Gastroesophageal sphincter (tissue), 4 donors: ENCODE data around the gene KCNN3. TPM values are rescaled to one million over a fixed set of nuclear protein-coding genes. Genes with fewer than 3 reads are reported as not detected.
A peak's percentile ranks its signal among the peaks of the same experiment; 100 is the strongest.

Experiments
- ATAC-seq: fragments of 150-250 bp; one replicate; pipeline ENCODE4 v1.9.1; 2016; ENCODE audit warnings: mild to moderate bottlenecking, moderate library complexity
- H3K27ac ChIP-seq, 4 donors: fragments of 200-600 bp; sonication (generic) in 3 of 4; 1 replicate in 3 of 4; 2 replicates in 1 of 4; pipeline ENCODE4 v1.5.1; 2016 to 2019
- H3K27me3 ChIP-seq: fragments of 200-600 bp; sonication (generic); one replicate; pipeline ENCODE4 v1.5.1; 2019
- H3K36me3 ChIP-seq, 2 donors: fragments of 200-600 bp; sonication (generic); one replicate each; pipeline ENCODE4 v1.5.1; 2019; ENCODE audit warnings: control low read depth in 1 of 2
- H3K4me1 ChIP-seq, 3 donors: fragments of 200-600 bp; sonication (generic); 1 replicate in 2 of 3; 2 replicates in 1 of 3; pipeline ENCODE4 v1.5.1; 2016 to 2019; ENCODE audit warnings: control low read depth in 2 of 3
- H3K4me3 ChIP-seq, 2 donors: fragments of 200-600 bp; sonication (generic); one replicate each; pipeline ENCODE4 v1.5.1; 2019; ENCODE audit warnings: mild to moderate bottlenecking in 1 of 2, moderate library complexity in 1 of 2
- H3K9me3 ChIP-seq, 3 donors: fragments of 200-600 bp; sonication (generic); one replicate each; pipeline ENCODE4 v1.5.1; 2017 to 2019; ENCODE audit warnings: control low read depth in 2 of 3
- CTCF ChIP-seq, 4 experiments: fragments of 200-600 bp in 2 of 4; fragments of 450-650 bp in 2 of 4; sonication (generic) in 1 of 4; IDR thresholded peaks; one replicate each; pipeline ENCODE4 v1.5.1; 2017 to 2019; ENCODE audit warnings: antibody characterized with exemption in 4 of 4, mild to moderate bottlenecking in 2 of 4, moderate library complexity in 2 of 4
- EP300 ChIP-seq: sonication (generic); formaldehyde crosslinking; IDR thresholded peaks from one replicate; pipeline ENCODE4 v1.6.1; 2017; ENCODE audit warnings: antibody characterized with exemption, mild to moderate bottlenecking
- POLR2A ChIP-seq, 2 donors: fragments of 450-650 bp; IDR thresholded peaks; one replicate each; pipeline ENCODE4 v1.6.1; 2017; ENCODE audit warnings: antibody characterized with exemption in 2 of 2, mild to moderate bottlenecking in 2 of 2, moderate library complexity in 1 of 2
- POLR2AphosphoS5 ChIP-seq: sonication (generic); formaldehyde crosslinking; IDR thresholded peaks from one replicate; pipeline ENCODE4 v1.6.1; 2017; ENCODE audit warnings: antibody characterized with exemption
- WGBS, 2 donors: methylation state at CpG; one replicate each; pipeline ENCODE4 v1.1.5; 2018; ENCODE audit warnings: low coverage in 1 of 2; 5-methylcytosine and 5-hydroxymethylcytosine counted together
- total RNA-seq, 4 donors: library from RNA; depleted of rRNA; stranded (reverse); fragments of >200 nt; gene quantifications; one replicate each; pipeline ENCODE4 v1.1.0, GENCODE V29; 2016

KCNN3 gene
- total RNA-seq, 4 donors from 2014 or later, result 1.8 to 13.7 (median 8.1) TPM

DNA sequence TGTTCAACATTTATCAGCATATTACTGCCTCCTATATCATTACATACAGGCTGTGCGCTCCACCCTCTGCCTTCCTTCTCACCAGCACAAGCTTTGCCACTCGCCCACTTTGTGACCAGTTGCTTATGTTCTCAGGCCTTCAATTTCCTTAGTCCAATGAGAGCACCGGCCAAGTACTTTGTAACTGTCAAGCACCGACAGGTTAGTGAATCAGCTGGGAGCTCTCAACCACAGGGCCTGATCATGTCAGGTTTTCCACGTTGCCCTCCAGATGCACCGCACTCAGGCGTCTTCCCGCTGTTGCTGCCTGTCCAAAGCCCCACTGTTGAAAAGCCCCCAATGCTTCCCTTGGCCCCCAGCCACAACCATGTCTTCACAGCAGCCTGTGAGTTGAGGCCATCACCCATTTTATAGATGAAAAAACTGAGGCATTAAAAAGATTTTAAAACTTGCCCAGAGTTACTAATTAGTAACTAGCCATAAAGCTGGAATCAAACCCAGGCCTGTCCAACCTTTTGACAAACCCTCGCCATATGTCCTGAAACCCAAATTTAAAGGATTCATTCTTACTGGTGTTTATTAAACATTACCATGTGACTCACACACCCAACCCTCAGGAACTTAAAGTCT, 3.4 kb upstream of the KCNN3 start:
- TF ChIP-seq EP300, result no peak
- TF ChIP-seq POLR2A (IDR thresholded peaks at IDR 0.05), result no peak
- TF ChIP-seq CTCF (IDR thresholded peaks at IDR 0.05), result no peak
- TF ChIP-seq POLR2AphosphoS5, result no peak
- Histone ChIP-seq H3K36me3 (no peaks in the 10 kb centered on the region), H3K4me3 (no peak overlapping the region), H3K27me3 (peaks cover 55% of the 10 kb centered on the region), H3K27ac (no peak overlapping the region), H3K9me3 (no peaks in the 10 kb centered on the region), H3K4me1 (peaks cover 0 to 26% (median 4%) of the 10 kb centered on the region in 3 donors)
- no peak for ATAC-seq
- WGBS, 2 donors, result 97 to 100% methylated on average over 2 to 5 of the region's 9 CpGs

DNA sequence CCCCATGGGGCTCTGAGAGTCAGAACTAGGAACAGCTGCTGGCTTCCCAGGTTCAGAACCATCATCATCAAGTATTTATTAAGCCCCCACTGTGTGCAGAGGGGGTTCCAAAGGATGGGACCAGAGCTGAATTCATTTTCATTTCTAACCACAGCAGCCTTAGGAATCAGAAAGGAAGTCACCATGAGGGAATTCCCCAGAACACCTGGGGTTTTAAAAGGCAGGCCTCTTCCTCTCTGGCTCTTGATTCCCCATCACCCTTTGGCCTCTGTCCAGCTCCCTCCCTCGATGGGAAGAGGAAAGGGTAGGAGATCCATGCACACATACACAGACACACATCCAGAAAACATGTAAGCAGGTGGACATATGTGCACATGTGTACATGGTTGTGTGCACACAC, 1.3 kb upstream of the KCNN3 start:
- no peak for ATAC-seq
- TF ChIP-seq POLR2AphosphoS5 (no peak), CTCF (IDR thresholded peaks at IDR 0.05) (no peak), POLR2A (IDR thresholded peaks at IDR 0.05) (no peak), EP300 (no peak)
- Histone ChIP-seq H3K27ac (no peak overlapping the region), H3K27me3 (peaks cover 69% of the 10 kb centered on the region), H3K9me3 (no peaks in the 10 kb centered on the region), H3K36me3 (no peaks in the 10 kb centered on the region), H3K4me1 (peaks cover 0 to 43% (median 8%) of the 10 kb centered on the region in 3 donors), H3K4me3 (no peak overlapping the region)
- 0% methylated on average over 1 of the region's 1 CpG for WGBS, 2 donors

DNA sequence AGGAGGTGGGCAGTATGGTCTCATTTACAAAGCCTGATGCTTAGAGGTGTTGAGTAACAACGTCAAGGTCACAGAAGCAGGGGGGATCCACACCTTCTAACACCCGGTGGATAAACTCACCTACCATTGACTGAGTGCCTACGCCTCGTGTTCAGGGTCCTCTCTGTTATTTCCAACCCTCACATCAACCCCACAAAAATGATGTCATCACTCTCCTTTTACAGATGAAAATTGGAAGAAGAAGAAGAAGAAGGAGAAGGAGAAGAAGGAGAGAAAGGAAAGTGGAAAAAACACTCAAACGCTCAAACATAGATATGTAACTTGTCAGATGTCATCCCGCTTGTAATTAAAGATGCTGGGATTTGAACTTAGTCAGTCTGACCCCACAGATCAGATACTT, 653 bp upstream of the KCNN3 start:
- no peak for ATAC-seq
- peak overlapping the region in 2 of 4 donors; percentile 8 to 53 for H3K27ac ChIP-seq

DNA sequence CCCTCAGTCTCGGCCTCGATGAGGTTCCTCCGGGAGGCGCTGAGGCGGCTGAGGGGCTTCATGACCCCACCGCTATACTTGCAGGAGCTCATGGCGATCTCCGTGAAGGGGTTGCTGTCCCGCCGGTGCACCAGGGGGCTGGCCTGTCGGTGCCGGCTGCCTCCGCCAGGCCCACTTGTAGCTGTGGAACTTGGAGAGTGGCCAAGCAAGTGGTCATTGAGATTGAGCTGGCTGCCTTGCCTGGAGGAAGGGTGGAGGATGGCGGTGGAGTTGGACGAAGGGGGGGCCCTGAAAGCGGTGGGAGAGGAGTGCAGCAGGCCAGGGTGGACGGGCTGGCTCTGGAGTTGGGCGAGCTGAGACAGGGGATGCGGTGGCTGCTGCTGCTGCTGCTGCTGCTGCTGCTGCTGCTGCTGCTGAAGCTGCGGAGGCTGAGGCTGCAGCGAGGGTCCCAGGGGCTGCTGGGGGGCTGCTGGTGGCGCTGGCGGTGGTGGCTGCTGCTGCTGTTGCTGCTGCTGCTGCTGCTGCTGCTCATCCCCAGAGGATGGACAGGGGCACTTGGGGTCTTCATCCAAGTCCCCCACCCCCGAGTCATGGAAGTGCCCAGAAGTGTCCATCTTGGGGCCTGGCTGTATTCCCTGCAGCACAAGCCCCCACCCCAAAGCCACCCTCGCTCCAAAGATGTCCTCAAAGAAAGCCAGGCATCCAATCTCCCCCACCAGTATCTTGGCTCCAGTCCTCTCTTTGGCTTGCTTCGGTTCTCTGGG, 548 bp downstream of the KCNN3 start:
- peak; percentile 13 for ATAC-seq
- Histone ChIP-seq H3K27me3 (peaks cover 66% of the 10 kb centered on the region), H3K4me1 (peaks cover 0 to 48% (median 8%) of the 10 kb centered on the region in 3 donors), H3K9me3 (no peaks in the 10 kb centered on the region), H3K4me3 (peak overlapping the region; percentile 34 to 53), H3K36me3 (no peaks in the 10 kb centered on the region), H3K27ac (peak overlapping the region in 2 of 4 donors; percentile 53 to 59)
- WGBS, 2 donors, result 0% methylated on average over 1 of the region's 26 CpGs; no CpG with 5 or more reads in 1 of the 2 donors
- no peak for TF ChIP-seq EP300

More for the DNA sequence above, 653 bp upstream of the KCNN3 start:
- no peak overlapping the region for H3K4me3 ChIP-seq
- peaks cover 0 to 45% (median 8%) of the 10 kb centered on the region in 3 donors for H3K4me1 ChIP-seq
- H3K9me3 ChIP-seq, result no peaks in the 10 kb centered on the region
- no peaks in the 10 kb centered on the region for H3K36me3 ChIP-seq
- H3K27me3 ChIP-seq, result peaks cover 66% of the 10 kb centered on the region
- 45 to 70% methylated on average over 6 of the region's 6 CpGs for WGBS, 2 donors
- TF ChIP-seq EP300, result no peak
- no peak for TF ChIP-seq CTCF (IDR thresholded peaks at IDR 0.05)
- TF ChIP-seq POLR2A (IDR thresholded peaks at IDR 0.05), result no peak
- no peak for TF ChIP-seq POLR2AphosphoS5

GRCh38 chr1:154867841-154868605, 2.1 kb downstream of the KCNN3 start:
- TF ChIP-seq POLR2AphosphoS5 (no peak), POLR2A (IDR thresholded peaks at IDR 0.05) (no peak), EP300 (no peak), CTCF (IDR thresholded peaks at IDR 0.05) (no peak)
- H3K27ac ChIP-seq, result peak overlapping the region in 2 of 4 donors; percentile 53 to 59
- H3K4me3 ChIP-seq, result peak overlapping the region; percentile 6 to 53
- no peaks in the 10 kb centered on the region for H3K9me3 ChIP-seq
- ATAC-seq, result no peak
- WGBS, 2 donors, result 0 to 20% methylated on average over 1 to 10 of the region's 19 CpGs
- H3K36me3 ChIP-seq, result no peaks in the 10 kb centered on the region
- H3K4me1 ChIP-seq, result peaks cover 0 to 55% (median 8%) of the 10 kb centered on the region in 3 donors
- peaks cover 52% of the 10 kb centered on the region for H3K27me3 ChIP-seq
